ENCODE data around the gene DSEL. TPM values are rescaled to one million over a fixed set of nuclear protein-coding genes. Genes with fewer than 3 reads are reported as not detected.

The DSEL gene
- total RNA-seq, 1 donor from 2014 or later, result 0.48 TPM

DNA sequence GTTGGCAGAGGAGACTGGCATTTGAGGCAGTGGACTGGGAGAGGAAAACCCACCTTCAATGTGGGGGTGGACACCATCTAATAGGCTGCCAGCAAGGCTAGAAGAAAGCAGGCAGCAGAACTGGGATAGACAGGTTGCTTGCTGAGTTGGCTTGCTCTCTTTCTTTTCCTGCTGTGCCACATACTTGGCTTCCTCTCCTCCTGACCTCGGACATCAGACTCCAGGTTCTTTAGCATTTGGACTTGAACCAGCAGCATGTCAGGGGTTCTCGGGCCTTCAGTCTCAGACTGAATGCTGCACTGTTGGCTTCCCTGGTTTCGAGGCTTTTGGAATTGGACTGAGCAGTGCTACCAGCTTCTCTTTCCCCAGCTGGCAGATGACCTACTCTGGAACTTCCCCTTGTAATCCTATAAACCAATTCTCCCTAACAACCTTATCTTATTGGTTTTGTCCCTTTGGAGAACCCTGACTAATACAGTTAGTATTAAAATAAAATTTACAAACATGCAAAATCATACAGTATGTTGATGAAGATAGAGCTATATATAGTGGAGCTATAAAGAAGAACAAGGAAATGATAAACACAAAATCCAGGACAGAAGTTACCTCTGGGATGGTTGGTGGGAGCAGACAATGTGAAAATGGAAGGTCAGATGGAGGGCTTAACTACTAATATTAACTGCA lies 15.9 kb downstream of the DSEL start:
- no peak for ATAC-seq

DNA sequence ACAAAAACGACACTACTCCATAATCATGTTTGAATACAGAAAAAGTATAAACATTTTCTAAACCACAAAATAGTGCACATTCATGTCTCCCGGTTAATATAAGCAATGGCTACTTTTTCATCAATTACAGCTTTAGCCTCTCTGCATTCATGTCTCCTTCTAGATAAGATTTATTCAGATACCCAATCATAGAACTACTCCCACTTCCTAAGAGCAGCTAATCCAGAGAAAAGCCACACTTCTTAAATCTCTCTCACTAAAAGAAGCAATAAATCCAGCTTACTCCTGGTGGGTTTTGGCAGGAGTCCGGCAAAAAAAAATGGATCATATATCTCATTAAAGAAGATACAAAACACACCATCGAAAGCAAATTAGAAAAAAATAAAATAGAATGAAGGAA lies 20.1 kb downstream of the DSEL start:
- no peak for ATAC-seq

DNA sequence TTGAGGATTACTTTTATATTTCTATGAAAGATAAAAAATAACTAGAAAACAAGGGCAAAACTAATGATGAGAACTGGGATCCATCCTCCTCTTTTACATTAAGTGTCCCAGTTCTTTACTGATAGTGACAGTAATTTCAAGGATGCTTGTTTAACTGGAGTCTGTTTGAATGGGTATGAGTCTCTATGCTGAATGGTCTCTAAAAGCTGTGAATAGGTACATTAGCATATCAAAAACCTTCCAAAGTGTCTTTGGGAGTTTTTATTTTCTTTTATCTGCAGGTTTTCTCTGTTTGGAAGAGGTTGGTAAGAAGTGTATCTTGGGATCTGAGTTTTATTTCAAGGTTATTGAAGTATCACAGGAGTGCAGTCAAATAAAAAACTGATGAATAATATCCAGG lies 30.0 kb downstream of the DSEL start:
- ATAC-seq, result no peak

DNA sequence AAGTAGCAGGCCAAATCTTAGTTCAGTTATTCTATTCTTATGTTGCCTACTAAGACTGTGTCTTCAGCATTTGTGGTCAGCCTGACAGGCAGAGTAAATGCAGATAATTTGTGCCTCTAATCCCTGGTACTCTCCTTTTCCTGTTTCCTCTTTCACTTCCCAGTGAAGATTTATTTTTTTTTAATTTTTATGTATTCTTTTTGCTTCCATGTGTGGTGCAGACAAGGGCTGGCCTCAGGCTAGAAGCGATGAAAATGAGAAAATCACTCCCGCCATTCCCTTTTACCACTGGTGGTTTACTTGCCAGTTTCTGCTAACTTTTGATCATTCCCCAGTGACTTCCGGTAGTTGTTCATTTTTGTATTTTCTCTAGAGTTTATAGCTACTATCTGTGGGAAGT lies 30.9 kb downstream of the DSEL start:
- ATAC-seq, result no peak

DNA sequence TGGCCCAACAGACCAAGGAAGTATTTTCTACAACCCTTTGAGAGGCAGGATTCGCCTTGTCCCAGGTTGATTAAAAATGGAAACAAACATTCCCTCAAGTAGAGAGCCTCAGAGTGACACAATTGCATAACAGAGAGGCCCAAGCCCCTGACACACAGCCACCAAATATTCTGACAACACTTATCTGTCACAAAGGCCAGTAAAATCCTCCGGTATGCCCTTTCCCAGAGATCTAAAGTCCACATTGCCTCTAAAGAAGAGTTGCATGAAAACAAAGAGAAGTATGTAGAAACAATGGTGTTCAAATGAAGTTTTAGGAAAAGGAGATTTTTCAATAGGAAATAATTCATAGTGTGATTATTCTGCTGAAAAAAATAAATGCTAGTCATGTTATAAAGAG lies 32.1 kb downstream of the DSEL start:
- ATAC-seq, result no peak

DNA sequence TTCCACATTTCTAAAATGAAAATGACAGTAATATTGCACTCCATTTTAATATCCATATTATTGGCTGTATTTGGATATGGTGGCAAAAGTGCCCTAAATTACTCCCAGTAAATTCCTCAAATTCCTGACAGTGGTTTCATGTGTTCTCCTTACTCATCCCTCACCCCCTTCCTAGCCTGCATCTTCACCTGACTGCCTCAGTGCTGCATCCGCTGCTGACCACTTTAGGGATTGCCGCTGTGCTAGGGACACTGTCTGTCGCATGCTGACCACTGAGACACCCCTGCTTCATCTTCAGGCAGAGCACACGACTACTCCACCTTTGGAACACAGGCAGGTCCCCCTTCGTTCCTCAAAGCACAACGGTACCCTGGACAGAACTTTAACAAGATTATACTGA lies 32.6 kb downstream of the DSEL start:
- ATAC-seq, result no peak

DNA sequence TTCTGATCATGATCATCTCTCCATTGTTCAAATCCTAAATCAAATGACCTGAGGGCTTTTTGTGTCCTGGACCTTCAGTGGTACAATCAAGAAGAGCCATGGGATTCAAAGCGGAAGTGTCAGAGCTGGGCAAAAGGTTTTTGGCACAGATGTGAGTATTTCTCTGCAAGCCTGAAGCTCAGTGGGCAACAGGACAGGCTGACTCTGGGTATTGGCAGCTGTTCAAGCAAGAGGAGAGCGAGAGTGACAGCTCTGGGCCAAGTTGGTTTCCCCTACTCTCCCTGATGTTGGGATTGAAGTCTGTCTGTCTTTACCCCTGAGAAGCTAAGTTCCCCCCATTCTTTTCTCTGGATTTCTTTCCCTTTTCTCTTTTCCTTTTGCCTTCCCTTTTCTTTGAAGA lies 33.3 kb downstream of the DSEL start:
- ATAC-seq, result no peak

DNA sequence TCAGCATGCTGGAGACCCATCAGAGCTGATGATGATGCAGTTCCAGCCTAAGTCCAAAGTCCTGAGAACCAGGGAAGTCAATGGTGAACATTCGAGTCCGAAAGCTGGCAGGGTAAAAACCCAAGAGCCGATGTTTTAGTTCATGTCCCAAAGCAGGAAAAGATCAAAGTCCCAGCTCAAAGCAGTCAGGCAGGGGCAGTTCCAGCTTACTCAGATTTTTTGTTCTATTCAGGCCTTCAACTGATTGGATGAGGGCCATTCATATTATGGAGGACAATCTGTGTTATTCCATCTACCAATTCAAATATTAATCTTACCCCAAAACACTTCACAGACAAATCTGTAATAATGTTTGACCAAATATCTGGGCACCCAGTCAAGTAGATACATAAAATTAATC lies 38.3 kb downstream of the DSEL start:
- no peak for ATAC-seq

DNA sequence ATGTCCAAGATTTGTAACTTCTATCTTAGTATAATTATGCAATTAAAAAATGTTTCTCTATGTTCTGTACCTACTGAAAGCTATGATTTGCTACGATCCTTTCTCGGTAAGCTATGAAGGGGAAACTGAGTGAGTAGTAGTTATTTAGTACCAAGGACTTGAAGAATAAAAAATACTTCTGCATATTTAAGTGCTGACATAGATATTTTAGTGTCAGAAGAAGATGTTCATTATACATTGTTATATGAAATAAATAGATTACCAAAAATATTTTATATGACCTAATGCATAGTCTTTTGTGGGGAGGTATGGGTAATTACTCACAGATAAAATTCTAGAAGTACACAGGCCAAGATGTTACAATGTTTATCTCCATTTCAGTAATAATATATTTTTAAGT lies 39.0 kb downstream of the DSEL start:
- no peak for ATAC-seq

DNA sequence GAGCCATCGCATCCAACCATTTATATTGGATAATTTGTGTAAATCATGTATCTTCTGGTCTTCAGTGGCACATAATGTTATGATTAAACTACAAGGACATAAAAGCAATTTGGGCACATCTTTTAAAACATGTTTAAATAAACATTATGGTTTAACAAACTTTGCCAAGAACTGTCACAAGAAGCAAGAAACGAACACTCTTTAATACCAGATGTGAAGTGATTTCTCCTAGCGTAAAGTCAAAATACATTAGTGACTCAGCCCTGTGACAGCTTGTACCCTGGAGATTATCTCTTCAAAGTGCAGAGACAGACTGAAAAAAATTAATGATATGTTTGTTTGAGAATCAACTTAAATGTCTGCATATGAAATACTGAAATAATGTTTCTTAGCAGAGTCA lies 39.9 kb downstream of the DSEL start:
- no peak for ATAC-seq

DNA sequence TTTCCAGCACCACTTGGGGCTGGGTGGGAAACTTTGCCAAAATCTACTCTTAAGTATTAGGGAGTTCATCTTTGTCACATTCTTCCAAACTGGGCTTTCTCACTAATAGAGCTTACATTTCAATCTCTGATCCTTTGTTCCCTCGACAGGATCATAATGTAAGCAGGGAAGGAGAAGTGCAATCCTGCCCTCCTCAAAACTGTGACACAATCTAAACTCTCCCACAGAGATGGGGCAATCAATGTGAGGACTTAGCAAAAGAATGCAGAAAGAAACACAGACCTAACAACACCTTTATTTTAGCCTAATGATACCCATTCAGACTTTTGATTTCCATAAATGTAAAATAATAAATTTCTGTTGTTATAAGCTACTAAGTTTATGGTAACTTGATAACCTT lies 40.8 kb downstream of the DSEL start:
- ATAC-seq, result no peak

DNA sequence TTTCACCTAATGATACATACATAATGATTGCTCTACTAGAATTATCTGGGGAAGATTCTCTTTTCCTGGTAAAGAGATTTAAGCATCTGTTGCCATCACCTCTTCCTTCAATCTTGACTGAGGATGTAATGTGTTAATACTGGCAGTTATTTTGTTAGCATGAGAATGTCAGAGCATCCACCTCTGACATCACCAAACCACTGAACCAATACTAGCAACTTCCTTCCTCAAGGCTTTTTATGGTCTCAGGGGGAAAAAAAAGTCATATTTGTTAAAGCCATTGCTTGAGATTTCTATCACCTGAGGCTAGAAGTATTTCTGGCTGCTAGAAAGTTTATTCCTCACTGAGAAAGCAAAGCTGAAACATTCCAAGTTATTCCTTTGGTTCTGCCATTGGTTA lies 48.5 kb downstream of the DSEL start:
- ATAC-seq, result no peak

DNA sequence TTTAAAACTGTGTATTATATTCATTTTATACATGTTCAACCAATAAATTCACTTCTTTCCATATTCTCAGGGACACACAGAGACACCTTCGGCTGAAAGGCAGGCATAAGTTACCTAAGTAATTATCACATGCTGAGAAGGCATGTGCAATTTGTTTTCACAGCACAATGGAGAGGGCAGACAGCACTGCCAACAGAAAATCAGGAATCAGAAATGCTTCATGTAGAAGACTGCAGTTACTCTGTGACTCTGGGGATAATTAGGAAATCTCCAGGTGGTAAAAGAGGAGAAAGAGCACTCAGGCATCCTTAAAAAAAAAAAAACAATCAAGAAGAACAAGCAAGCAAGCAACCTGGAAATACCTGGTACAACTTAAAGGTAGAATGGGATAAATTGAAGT lies 49.3 kb downstream of the DSEL start:
- no peak for ATAC-seq

DNA sequence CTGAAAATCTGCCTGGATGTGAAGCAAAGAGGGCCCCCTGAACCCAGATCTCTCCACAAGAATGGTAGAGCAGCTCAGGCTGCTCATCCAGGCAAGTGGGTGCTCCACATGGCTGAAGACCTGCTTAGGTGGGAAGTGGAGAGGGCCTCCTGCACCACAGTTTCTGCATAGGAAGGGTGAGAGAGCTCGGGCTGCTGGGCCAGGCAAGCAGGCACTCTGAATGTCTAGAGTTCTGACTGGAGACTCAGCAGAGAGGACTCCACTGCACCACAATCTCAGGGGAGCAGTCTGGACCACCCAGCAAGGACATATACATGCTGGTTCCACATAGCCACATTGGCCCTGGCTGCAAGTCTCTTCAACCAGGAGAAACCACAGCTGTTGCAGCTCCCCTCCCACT lies 52.0 kb downstream of the DSEL start:
- ATAC-seq, result no peak

DNA sequence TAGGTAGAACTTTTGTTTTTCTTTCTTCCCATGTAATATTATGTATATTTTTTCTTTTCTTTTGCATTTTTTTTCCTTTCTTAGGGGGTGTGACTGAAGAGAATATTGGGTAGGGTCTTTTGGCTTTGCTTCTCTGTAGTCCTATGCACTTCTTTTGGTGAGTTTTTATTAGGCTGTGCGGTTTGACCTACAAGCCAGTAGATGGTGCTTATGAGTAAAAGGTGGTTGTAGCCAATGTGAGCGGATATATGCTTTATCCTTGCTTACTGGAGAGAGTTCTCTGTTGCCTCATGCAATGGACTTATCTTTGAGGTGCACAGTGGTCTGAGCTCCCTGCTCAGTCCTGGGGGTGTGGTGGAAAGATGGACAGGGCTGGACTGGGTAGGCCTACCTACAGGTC lies 52.7 kb downstream of the DSEL start:
- no peak for ATAC-seq

DNA sequence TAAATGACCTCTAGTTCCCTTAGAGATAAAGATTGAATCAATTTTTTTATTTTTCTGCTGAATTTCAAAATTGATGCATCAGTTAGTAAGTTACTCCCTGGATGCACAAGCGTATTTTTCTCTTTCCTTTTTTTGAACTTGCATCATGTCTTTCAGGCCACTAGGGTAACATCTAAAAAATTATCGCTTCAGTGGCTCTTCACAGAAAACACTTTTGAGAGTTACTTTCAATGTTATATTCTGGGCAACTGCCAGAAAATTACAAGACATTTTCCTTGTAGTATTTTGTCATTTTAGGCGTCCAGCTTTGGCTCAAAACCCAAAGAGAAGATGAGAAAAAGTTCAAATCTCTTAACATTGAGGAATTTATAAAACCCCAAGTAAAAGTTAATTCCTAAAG lies 59.8 kb downstream of the DSEL start:
- no peak for ATAC-seq

Data from esophagus mucosa (tissue), 1 donor.